AG09309 (cell line): ENCODE results near the gene VAPA.

ENCODE experiments used
- DNase-seq: peaks from one replicate; pipeline ENCODE4 v3.0.0-alpha.2; 2010; ENCODE audit warnings: low read depth
- H3K4me3 ChIP-seq: 2 replicates; pipeline ENCODE4 v1.5.1; 2011; ENCODE audit warnings: mild to moderate bottlenecking, low read depth, low read length, moderate library complexity; ENCODE audit not compliant: control insufficient read depth
- CTCF ChIP-seq: IDR thresholded peaks from 2 replicates; pipeline ENCODE4 v1.5.1; 2011; ENCODE audit warnings: mild to moderate bottlenecking, low read depth, low read length, inconsistent platforms; ENCODE audit not compliant: insufficient read depth, control insufficient read depth; ENCODE audit errors: missing control alignments

The VAPA gene

GRCh38 chr18:9969247-9969646 is 55.4 kb downstream of the VAPA start:
- no peak for DNase-seq
- no peak overlapping the region for H3K4me3 ChIP-seq
- TF ChIP-seq CTCF: no peak

- H3K4me3 ChIP-seq: no peak overlapping the region
- peak; percentile 67 for TF ChIP-seq CTCF
- DNase-seq: peak; percentile 50
Measured at GRCh38 chr18:9971313-9971920, 57.6 kb downstream of the VAPA start.

GRCh38 chr18:9973470-9973869 is 59.7 kb downstream of the VAPA start:
- no peak for TF ChIP-seq CTCF
- no peak overlapping the region for H3K4me3 ChIP-seq
- DNase-seq: no peak

- TF ChIP-seq CTCF: no peak
- peak; percentile 51 for DNase-seq
- H3K4me3 ChIP-seq: no peak overlapping the region
Measured at GRCh38 chr18:9974279-9974915, 60.6 kb downstream of the VAPA start.

GRCh38 chr18:9975658-9976057 is 61.8 kb downstream of the VAPA start:
- no peak overlapping the region for H3K4me3 ChIP-seq
- no peak for DNase-seq
- no peak for TF ChIP-seq CTCF

- H3K4me3 ChIP-seq: no peak overlapping the region
- no peak for DNase-seq
- no peak for TF ChIP-seq CTCF
Measured at GRCh38 chr18:9982711-9983110, 68.9 kb downstream of the VAPA start.
